CD8-positive, alpha-beta memory T cell (primary cell): Measurements from ENCODE around the gene ZNRD2. TPM values are rescaled to one million over a fixed set of nuclear protein-coding genes. Genes with fewer than 3 reads are reported as not detected.

ENCODE experiments used
- CTCF ChIA-PET: fragments of 350-600 bp; sonication (Branson Sonifier 250); formaldehyde crosslinking; loops from one replicate; lab custom pipeline; 2021; ENCODE audit warnings: antibody characterized with exemption; lab: Charles Lee
- POLR2A ChIA-PET: fragments of 350-600 bp; sonication (Branson Sonifier 250); formaldehyde crosslinking; loops from one replicate; lab custom pipeline; 2021; ENCODE audit warnings: antibody characterized with exemption; lab: Charles Lee
- DNase-seq, 5 donors: peaks; one replicate each; pipeline versions ENCODE4 v3.0.0 to v3.0.0-alpha.2; 2020 to 2022; ENCODE audit warnings: mixed read lengths in 1 of 5
- H3K27ac ChIP-seq: one replicate; pipeline ENCODE4 v1.7.0; 2013; ENCODE audit warnings: low read depth, mild to moderate bottlenecking, low read length, moderate library complexity
- H3K27me3 ChIP-seq: 2 replicates; pipeline ENCODE4 v1.7.0; 2013; ENCODE audit warnings: low read length, mild to moderate bottlenecking; ENCODE audit not compliant: insufficient read depth, poor library complexity, severe bottlenecking
- H3K36me3 ChIP-seq: 2 replicates; pipeline ENCODE4 v1.7.0; 2013; ENCODE audit warnings: mild to moderate bottlenecking, low read length, moderate library complexity; ENCODE audit not compliant: insufficient read depth
- H3K4me1 ChIP-seq: 2 replicates; pipeline ENCODE4 v1.7.0; 2013; ENCODE audit warnings: mild to moderate bottlenecking, low read length, moderate library complexity; ENCODE audit not compliant: insufficient read depth
- H3K4me3 ChIP-seq: 2 replicates; pipeline ENCODE4 v1.7.0; 2013; ENCODE audit warnings: mild to moderate bottlenecking, low read length
- H3K9me3 ChIP-seq: 2 replicates; pipeline ENCODE4 v1.7.0; 2013; ENCODE audit warnings: mild to moderate bottlenecking, low read length
- H3K27ac Mint-ChIP-seq, 8 donors: one replicate each; pipeline ENCODE4 v1.8.0; 2020 to 2021; ENCODE audit warnings: mixed read lengths in 8 of 8, mild to moderate bottlenecking in 6 of 8, inconsistent platforms in 3 of 8, moderate library complexity in 3 of 8
- H3K27me3 Mint-ChIP-seq, 2 donors: one replicate each; pipeline ENCODE4 v1.8.0; 2020 to 2021; ENCODE audit warnings: mixed read lengths in 2 of 2, mild to moderate bottlenecking in 1 of 2, moderate library complexity in 1 of 2
- H3K36me3 Mint-ChIP-seq, 3 donors: one replicate each; pipeline ENCODE4 v1.8.0; 2020 to 2021; ENCODE audit warnings: mixed read lengths in 3 of 3, inconsistent platforms in 1 of 3, mild to moderate bottlenecking in 1 of 3
- H3K4me1 Mint-ChIP-seq, 3 donors: one replicate each; pipeline ENCODE4 v1.8.0; 2020 to 2021; ENCODE audit warnings: mixed read lengths in 3 of 3, inconsistent platforms in 1 of 3, mild to moderate bottlenecking in 1 of 3
- H3K4me3 Mint-ChIP-seq, 7 donors: one replicate each; pipeline ENCODE4 v1.8.0; 2020 to 2021; ENCODE audit warnings: mixed read lengths in 7 of 7, mild to moderate bottlenecking in 6 of 7, moderate library complexity in 4 of 7, inconsistent platforms in 2 of 7
- H3K9me3 Mint-ChIP-seq, 5 donors: one replicate each; pipeline ENCODE4 v1.8.0; 2020 to 2022; ENCODE audit warnings: mixed read lengths in 5 of 5, mild to moderate bottlenecking in 3 of 5, moderate library complexity in 2 of 5, inconsistent platforms in 1 of 5
- polyA plus RNA-seq: library from polyadenylated mRNA; unstranded; fragments of 300-500 nt; fragmentation: Illumina TruSeq; gene quantifications from one replicate; pipeline ENCODE4 v1.2.3, GENCODE V29; 2021
- total RNA-seq, 2 experiments: library from RNA; stranded (reverse); gene quantifications; one replicate each; pipeline ENCODE4 v1.2.3, GENCODE V29; 2021

Gene ZNRD2
- total and polyA plus RNA-seq, 3 experiments from 2014 or later: 69.6 to 81.4 (median 77.9) TPM

DNA sequence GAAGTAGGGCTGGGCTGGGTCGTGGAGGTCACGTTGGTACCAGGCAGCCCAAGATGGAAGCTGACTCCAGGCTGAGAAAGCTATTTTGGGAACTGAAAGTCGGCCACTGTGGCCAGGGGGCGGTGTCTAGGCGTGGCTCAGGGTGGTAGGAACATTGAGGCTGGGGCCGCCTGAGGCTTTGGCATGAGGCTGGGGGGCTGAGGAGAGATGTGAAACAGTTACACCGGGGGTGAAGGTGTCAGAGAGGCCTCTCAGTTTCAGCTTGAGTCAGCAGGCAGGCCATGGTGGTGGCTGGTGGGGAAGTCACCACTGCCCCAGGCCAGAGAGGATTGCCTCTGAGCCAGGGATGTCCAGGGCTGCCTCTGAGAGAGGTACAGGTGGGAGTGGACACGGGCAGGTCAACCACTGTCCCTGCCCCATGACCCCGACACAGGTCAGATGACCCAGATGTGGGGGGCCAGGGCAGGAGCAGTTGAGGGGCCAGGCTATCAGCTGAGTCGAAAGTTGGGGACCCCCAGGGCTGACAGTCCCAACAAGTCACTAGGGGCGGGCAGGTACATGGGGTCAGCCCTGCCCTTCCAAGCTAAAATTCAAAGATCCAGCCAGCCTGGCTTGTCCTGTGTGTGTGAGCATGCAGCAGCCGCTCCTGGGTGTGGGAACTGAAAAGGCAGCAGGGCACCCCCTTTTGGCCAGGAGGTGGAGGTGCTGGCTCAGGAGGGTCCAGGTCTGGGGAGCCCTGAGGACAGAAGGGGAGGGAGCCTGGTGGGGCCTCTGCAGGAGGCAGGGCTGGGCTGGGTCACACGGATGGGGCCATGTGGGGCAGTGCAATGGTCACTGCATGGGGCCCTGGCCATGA lies 18.1 kb downstream of the ZNRD2 start:
- H3K9me3 Mint-ChIP-seq: no peaks in the 10 kb centered on the region
- Histone ChIP-seq H3K36me3 (peaks cover 11% of the 10 kb centered on the region), H3K4me1 (peaks cover 17% of the 10 kb centered on the region), H3K4me3 (no peak overlapping the region), H3K9me3 (no peaks in the 10 kb centered on the region), H3K27ac (no peak overlapping the region), H3K27me3 (no peaks in the 10 kb centered on the region)
- H3K4me3 Mint-ChIP-seq: peak overlapping the region in 4 of 7 donors; percentile 19 to 57 (median 40)
- H3K27me3 Mint-ChIP-seq: no peaks in the 10 kb centered on the region
- H3K36me3 Mint-ChIP-seq: peaks cover 0 to 56% (median 1%) of the 10 kb centered on the region in 3 donors
- CTCF ChIA-PET: interaction anchor here (0.7 to 11.9 kb wide), 17 partner anchors 9 to 434 kb away, joined by 3 to 258 read pairs (median 4); partner anchors contain the start of genes EHBP1L1, FAM89B, SCYL1 and SIPA1
- H3K4me1 Mint-ChIP-seq: peaks cover 18 to 29% (median 23%) of the 10 kb centered on the region in 3 donors
- POLR2A ChIA-PET: interaction anchor here (0.6 to 4.7 kb wide), 7 partner anchors 12 to 111 kb away, joined by 3 to 32 read pairs (median 4); partner anchors contain the start of gene EHBP1L1
- DNase-seq: peak; percentile 63 to 88 (median 75)
- H3K27ac Mint-ChIP-seq: peak overlapping the region; percentile 81 to 97 (median 88)

DNA sequence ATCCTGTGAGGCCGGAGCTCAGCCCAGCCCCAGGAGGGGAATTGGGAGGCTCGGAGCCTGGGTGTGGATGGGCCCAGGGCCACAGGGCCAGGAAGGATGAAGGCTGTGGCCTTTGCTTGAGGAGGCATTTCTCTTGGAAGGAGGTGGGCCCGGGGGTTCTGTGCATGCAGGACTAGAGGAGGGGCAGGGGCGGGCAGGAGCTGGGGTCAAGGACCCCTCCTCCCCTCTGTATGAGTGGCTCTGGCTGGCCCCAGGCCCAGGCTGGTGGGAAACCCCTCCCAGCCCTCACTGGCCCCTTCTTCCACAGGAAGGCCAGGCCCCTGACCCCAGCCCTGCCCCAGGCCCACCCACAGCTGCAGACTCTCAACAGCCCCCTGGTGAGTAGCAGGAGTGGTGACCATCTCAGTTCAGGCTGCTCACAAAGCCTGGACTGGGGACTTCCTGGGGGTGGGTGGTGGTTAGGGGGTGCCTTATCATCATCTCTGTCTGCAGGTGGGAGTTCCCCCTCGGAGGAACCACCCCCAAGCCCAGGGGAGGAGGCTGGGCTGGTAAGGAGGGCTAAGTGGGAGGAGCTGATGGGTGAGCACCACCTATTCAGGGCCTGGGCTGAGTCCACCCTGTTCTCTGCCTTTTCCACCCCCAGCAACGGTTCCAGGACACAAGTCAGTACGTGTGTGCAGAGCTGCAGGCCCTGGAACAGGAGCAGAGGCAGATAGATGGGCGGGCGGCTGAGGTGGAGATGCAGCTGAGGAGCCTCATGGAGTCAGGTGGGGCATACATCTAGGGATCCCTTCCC lies 19.4 kb downstream of the ZNRD2 start:
- no peak overlapping the region for H3K4me3 ChIP-seq
- no peaks in the 10 kb centered on the region for H3K9me3 Mint-ChIP-seq
- peaks cover 11% of the 10 kb centered on the region for H3K36me3 ChIP-seq
- H3K4me1 ChIP-seq: peaks cover 17% of the 10 kb centered on the region
- CTCF ChIA-PET: interaction anchor here (1.5 to 11.9 kb wide), 7 partner anchors 8 to 173 kb away, joined by 4 to 258 read pairs (median 24); partner anchors contain the start of genes EHBP1L1, FAM89B and ZNRD2
- H3K36me3 Mint-ChIP-seq: peaks cover 0 to 49% (median 1%) of the 10 kb centered on the region in 3 donors
- POLR2A ChIA-PET: interaction anchor here (0.9 kb wide), 1 partner anchor 49 kb away, joined by 3 read pairs; no protein-coding TSS in a partner anchor
- no peaks in the 10 kb centered on the region for H3K9me3 ChIP-seq
- H3K4me1 Mint-ChIP-seq: peaks cover 16 to 32% (median 23%) of the 10 kb centered on the region in 3 donors
- no peak overlapping the region for H3K27ac ChIP-seq
- DNase-seq: peak in 1 of 5 donors; percentile 27
- no peaks in the 10 kb centered on the region for H3K27me3 ChIP-seq
- H3K4me3 Mint-ChIP-seq: no peak overlapping the region
- H3K27me3 Mint-ChIP-seq: no peaks in the 10 kb centered on the region
- peak overlapping the region in 3 of 8 donors; percentile 23 to 95 (median 88) for H3K27ac Mint-ChIP-seq

DNA sequence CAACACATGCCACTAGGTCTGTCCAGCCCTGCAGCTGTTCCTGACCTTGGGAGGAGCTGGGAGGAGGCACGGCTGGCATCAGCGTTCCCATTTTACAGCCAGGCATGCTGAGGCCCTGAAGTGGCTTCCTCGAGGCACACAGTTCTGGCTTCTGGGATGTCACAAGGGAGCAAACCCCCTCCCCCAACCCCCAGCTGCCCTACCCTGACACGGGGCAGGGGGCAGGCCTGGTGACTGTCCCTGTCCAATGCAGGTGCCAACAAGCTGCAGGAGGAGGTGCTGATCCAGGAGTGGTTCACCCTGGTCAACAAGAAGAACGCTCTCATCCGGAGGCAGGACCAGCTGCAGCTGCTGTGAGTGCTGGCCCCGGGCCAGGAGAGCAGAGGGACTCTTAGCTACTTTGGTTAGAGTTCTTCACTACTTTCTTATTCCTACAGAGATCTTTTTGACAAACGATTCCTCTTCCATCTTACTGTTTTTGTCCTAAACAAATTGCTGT lies 20.0 kb downstream of the ZNRD2 start:
- H3K4me1 ChIP-seq: peaks cover 23% of the 10 kb centered on the region
- H3K4me3 ChIP-seq: no peak overlapping the region
- H3K27ac Mint-ChIP-seq: peak overlapping the region in 2 of 8 donors; percentile 66
- no peaks in the 10 kb centered on the region for H3K27me3 Mint-ChIP-seq
- no peaks in the 10 kb centered on the region for H3K9me3 ChIP-seq
- no peaks in the 10 kb centered on the region for H3K27me3 ChIP-seq
- H3K27ac ChIP-seq: no peak overlapping the region
- H3K9me3 Mint-ChIP-seq: no peaks in the 10 kb centered on the region
- H3K36me3 Mint-ChIP-seq: peaks cover 0 to 49% (median 1%) of the 10 kb centered on the region in 3 donors
- DNase-seq: no peak
- peaks cover 20 to 37% (median 28%) of the 10 kb centered on the region in 3 donors for H3K4me1 Mint-ChIP-seq
- ChIA-PET CTCF (interaction anchor here (3.5 to 11.9 kb wide), 5 partner anchors 12 to 49 kb away, joined by 17 to 258 read pairs (median 45); partner anchors contain the start of genes EHBP1L1, FAM89B and ZNRD2), POLR2A (interaction anchor here (0.9 kb wide), 1 partner anchor 49 kb away, joined by 3 read pairs; no protein-coding TSS in a partner anchor)
- peaks cover 11% of the 10 kb centered on the region for H3K36me3 ChIP-seq
- no peak overlapping the region for H3K4me3 Mint-ChIP-seq

DNA sequence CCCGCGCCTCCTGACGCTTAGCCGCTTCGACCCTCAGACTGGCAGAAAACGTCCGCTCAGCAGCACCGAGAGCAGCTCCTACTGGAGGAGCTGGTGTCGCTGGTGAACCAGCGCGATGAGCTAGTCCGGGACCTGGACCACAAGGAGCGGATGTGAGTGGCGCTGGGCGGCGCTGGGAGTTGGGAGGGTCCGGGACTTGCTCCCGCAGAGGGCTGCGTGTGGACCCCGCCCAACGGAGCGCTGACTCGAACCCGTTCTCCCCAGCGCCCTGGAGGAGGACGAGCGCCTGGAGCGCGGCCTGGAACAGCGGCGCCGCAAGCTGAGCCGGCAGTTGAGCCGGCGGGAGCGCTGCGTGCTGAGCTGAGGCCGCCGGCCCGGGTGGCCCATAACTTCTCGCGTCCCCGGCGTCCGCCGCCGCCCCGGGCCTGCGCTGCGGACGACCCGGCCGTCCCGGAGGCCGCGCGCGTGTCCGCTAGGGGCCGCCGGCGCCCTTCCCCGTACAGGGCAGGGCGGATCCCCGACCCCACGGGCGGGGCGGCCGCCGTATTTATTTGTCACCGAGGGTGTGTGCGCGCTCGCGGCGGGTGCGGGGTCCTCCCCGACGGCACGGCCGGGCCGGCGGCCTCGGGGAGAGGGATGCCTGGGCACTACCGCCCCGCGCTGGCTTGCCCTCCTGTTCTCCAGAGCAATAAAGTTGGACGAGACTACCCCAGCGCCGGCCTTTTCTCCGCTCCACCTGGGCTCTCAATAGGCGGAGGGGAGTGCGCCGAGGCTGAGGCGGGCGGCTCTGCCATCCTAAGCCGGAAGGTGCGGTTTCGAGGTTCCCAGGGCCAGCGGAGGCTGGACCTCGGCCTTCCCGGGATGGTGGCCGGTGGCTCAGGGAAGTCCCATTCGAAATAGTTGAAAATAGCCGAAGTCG lies 21.9 kb downstream of the ZNRD2 start:
- ChIA-PET POLR2A (interaction anchor here (1.2 to 1.7 kb wide), 2 partner anchors 16 to 26 kb away, joined by 4 to 6 read pairs; partner anchors contain the start of gene EHBP1L1), CTCF (interaction anchor here (1.0 to 11.9 kb wide), 10 partner anchors 9 to 225 kb away, joined by 3 to 258 read pairs (median 9); partner anchors contain the start of genes EHBP1L1, FAM89B, SCYL1 and ZNRD2)
- no peak overlapping the region for H3K4me3 ChIP-seq
- Mint-ChIP-seq H3K4me1 (peaks cover 23 to 34% (median 26%) of the 10 kb centered on the region in 3 donors), H3K9me3 (no peaks in the 10 kb centered on the region), H3K27ac (no peak overlapping the region), H3K27me3 (no peaks in the 10 kb centered on the region), H3K36me3 (peaks cover 0 to 36% (median 1%) of the 10 kb centered on the region in 3 donors), H3K4me3 (no peak overlapping the region)
- H3K4me1 ChIP-seq: peaks cover 31% of the 10 kb centered on the region
- H3K27me3 ChIP-seq: no peaks in the 10 kb centered on the region
- H3K36me3 ChIP-seq: peaks cover 11% of the 10 kb centered on the region
- DNase-seq: no peak
- no peak overlapping the region for H3K27ac ChIP-seq
- H3K9me3 ChIP-seq: no peaks in the 10 kb centered on the region

DNA sequence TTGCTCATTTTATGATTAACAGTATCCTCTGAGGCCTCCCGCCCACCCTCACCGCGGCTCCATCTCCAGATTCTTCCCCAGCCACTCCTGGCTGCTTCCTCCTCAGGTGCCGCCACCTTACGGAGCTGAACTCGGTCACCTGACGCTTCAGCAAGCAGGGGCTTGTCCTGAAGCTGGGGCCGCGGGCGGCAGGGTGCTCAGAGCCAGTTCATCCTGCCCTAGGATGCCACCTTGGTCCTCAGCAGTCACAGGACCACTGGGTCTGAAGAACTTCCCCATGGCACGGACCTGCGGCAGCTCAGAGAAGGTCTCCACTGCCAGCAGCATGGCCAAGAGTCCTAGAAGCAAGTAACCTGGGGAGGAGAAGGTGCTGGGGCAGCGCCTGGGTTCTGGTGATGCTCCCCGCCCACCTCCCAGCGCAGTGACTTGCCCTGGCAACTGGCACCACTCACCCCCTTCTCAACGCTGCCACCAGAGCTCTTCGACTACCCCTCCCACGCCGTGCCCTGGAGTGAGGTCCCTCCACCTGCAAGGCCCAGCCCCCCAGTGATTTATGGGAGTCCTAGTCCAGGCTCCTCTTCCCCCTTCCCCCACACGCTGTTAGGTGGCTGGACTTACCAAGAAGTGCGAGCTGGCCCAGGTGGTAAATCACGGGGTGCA lies 22.7 kb downstream of the ZNRD2 start:
- H3K9me3 Mint-ChIP-seq: no peaks in the 10 kb centered on the region
- peaks cover 0 to 41% (median 1%) of the 10 kb centered on the region in 3 donors for H3K36me3 Mint-ChIP-seq
- Histone ChIP-seq H3K4me1 (peaks cover 24% of the 10 kb centered on the region), H3K27ac (no peak overlapping the region), H3K9me3 (no peaks in the 10 kb centered on the region), H3K36me3 (peaks cover 17% of the 10 kb centered on the region), H3K27me3 (no peaks in the 10 kb centered on the region), H3K4me3 (no peak overlapping the region)
- H3K4me1 Mint-ChIP-seq: peaks cover 17 to 27% (median 18%) of the 10 kb centered on the region in 3 donors
- ChIA-PET CTCF (interaction anchor here (1.0 to 11.9 kb wide), 19 partner anchors 10 to 226 kb away, joined by 3 to 258 read pairs (median 6); partner anchors contain the start of genes EHBP1L1, FAM89B, PCNX3 and SCYL1), POLR2A (interaction anchor here (0.9 to 2.0 kb wide), 5 partner anchors 16 to 52 kb away, joined by 3 to 8 read pairs (median 4); partner anchors contain the start of genes EHBP1L1 and MAP3K11)
- H3K27me3 Mint-ChIP-seq: no peaks in the 10 kb centered on the region
- peak overlapping the region in 1 of 8 donors; percentile 54 for H3K27ac Mint-ChIP-seq
- H3K4me3 Mint-ChIP-seq: peak overlapping the region in 1 of 7 donors; percentile 69
- no peak for DNase-seq
